Smooth muscle cell (in vitro differentiated cells): ENCODE data around the gene RAB33B. TPM values are rescaled to one million over a fixed set of nuclear protein-coding genes. Genes with fewer than 3 reads are reported as not detected.

Experiments used
- DNase-seq: peaks from one replicate; lab custom pipeline; 2025; ENCODE audit not compliant: unreplicated experiment; lab: John Stamatoyannopoulos, UW
- H2AFZ ChIP-seq: fragments of 200-600 bp; sonication (generic); 2 replicates; pipeline ENCODE4 v1.6.0; 2016; ENCODE audit warnings: antibody characterized with exemption, low read depth, mild to moderate bottlenecking
- H3F3A ChIP-seq: fragments of 200-600 bp; sonication (generic); 2 replicates; pipeline ENCODE4 v1.6.0; 2017; ENCODE audit warnings: antibody characterized with exemption, low read depth
- H3K27ac ChIP-seq: fragments of 200-600 bp; sonication (generic); 2 replicates; pipeline ENCODE4 v1.5.1; 2016; ENCODE audit warnings: low read depth, mild to moderate bottlenecking
- H3K27me3 ChIP-seq: fragments of 200-600 bp; sonication (generic); 2 replicates; pipeline ENCODE4 v1.6.1; 2016; ENCODE audit warnings: low read depth, mild to moderate bottlenecking
- H3K36me3 ChIP-seq: fragments of 200-600 bp; sonication (generic); 2 replicates; pipeline ENCODE4 v1.5.1; 2016; ENCODE audit warnings: low read depth
- H3K4me1 ChIP-seq: fragments of 200-600 bp; sonication (generic); 2 replicates; pipeline ENCODE4 v1.5.1; 2016; ENCODE audit warnings: low read depth
- H3K4me2 ChIP-seq: fragments of 200-600 bp; sonication (generic); 2 replicates; pipeline ENCODE4 v1.6.0; 2016; ENCODE audit warnings: mild to moderate bottlenecking
- H3K4me3 ChIP-seq: fragments of 200-600 bp; sonication (generic); 2 replicates; pipeline ENCODE4 v1.5.1; 2016; ENCODE audit warnings: mild to moderate bottlenecking
- H3K79me2 ChIP-seq: fragments of 200-600 bp; sonication (generic); 2 replicates; pipeline ENCODE4 v1.6.0; 2016; ENCODE audit warnings: low read depth, mild to moderate bottlenecking
- H3K9ac ChIP-seq: fragments of 200-600 bp; sonication (generic); 2 replicates; pipeline ENCODE4 v1.6.0; 2016; ENCODE audit warnings: low read depth
- H3K9me3 ChIP-seq: fragments of 200-600 bp; sonication (generic); replicated peaks from 2 replicates; pipeline ENCODE4 v1.5.1; 2016; ENCODE audit warnings: low read depth
- H4K20me1 ChIP-seq: fragments of 200-600 bp; sonication (generic); 2 replicates; pipeline ENCODE4 v1.6.0; 2016; ENCODE audit warnings: low read depth
- whole genome bisulfite sequencing: methylation state at CpG from one replicate; pipeline ENCODE4 v1.1.7; 2016; ENCODE audit warnings: low lambda C conversion rate; 5-methylcytosine and 5-hydroxymethylcytosine counted together
- polyA plus RNA-seq: library from polyadenylated mRNA; unstranded; fragments of >200 nt; fragmentation: Nextera tagmentation; extraction: Ambion mirVana; gene quantifications from 2 replicates; pipeline ENCODE4 v1.2.1, GENCODE V29; 2016
- total RNA-seq: library from RNA; depleted of rRNA; stranded (reverse); fragments of >200 nt; gene quantifications from 2 replicates; pipeline ENCODE4 v1.2.3, GENCODE V29; 2014
- TF ChIP-seq, protein P1 (sequence below): fragments of 200-600 bp; sonication (generic); IDR thresholded peaks from 2 replicates; pipeline ENCODE4 v1.5.1; 2017; ENCODE audit warnings: borderline replicate concordance, mild to moderate bottlenecking, antibody characterized with exemption; ENCODE audit not compliant: insufficient read depth, poor library complexity, severe bottlenecking

Gene RAB33B
- total and polyA plus RNA-seq, 2 experiments from 2014 or later: 6.3 to 15.8 TPM

DNA sequence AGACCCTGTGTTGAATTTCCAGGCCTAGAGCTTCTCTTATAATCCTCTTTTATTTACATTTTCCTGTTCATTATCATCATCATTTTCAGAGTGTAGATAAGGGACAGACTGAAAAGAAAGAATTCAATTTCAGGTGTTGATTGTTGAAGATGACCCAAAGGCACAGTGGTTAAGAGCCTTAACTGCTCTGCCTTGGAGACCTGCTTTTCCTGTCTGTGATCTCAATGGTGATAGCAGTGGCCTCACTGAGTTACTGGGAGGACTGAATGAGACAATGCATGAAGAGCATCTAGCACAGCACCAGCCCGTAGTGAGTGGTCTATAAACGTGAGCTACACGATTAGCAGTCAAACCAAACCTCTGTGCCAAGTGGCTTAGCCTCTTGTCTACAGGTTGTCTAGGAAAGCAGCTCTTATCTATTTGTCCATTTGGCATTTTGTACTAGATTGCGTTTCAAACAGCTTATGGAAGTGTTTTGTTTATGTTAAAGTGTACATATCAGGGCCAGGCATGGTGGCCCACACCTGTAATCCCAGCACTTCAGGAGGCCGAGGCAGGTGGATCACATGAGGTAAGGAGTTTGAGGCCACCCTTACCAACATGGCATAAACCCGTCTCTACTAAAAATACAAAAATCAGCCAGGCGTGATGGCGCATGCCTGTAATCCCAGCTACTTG is 60.6 kb downstream of the RAB33B start:
- Histone ChIP-seq H3K27ac (no peak overlapping the region), H2AFZ (no peak overlapping the region), H3K4me3 (no peak overlapping the region), H3K9me3 (no peaks in the 10 kb centered on the region), H3K4me1 (no peaks in the 10 kb centered on the region), H3F3A (no peaks in the 10 kb centered on the region), H4K20me1 (no peaks in the 10 kb centered on the region), H3K79me2 (no peaks in the 10 kb centered on the region), H3K27me3 (no peaks in the 10 kb centered on the region), H3K9ac (no peak overlapping the region), H3K4me2 (no peak overlapping the region), H3K36me3 (peaks cover 14% of the 10 kb centered on the region)
- no peak for DNase-seq
- 87% methylated on average over 8 of the region's 8 CpGs for WGBS
- TF ChIP-seq, protein P1, sequence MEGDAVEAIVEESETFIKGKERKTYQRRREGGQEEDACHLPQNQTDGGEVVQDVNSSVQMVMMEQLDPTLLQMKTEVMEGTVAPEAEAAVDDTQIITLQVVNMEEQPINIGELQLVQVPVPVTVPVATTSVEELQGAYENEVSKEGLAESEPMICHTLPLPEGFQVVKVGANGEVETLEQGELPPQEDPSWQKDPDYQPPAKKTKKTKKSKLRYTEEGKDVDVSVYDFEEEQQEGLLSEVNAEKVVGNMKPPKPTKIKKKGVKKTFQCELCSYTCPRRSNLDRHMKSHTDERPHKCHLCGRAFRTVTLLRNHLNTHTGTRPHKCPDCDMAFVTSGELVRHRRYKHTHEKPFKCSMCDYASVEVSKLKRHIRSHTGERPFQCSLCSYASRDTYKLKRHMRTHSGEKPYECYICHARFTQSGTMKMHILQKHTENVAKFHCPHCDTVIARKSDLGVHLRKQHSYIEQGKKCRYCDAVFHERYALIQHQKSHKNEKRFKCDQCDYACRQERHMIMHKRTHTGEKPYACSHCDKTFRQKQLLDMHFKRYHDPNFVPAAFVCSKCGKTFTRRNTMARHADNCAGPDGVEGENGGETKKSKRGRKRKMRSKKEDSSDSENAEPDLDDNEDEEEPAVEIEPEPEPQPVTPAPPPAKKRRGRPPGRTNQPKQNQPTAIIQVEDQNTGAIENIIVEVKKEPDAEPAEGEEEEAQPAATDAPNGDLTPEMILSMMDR: no peak

- H3K4me2 ChIP-seq: no peak overlapping the region
- 87% methylated on average over 4 of the region's 4 CpGs for WGBS
- H4K20me1 ChIP-seq: no peaks in the 10 kb centered on the region
- no peak overlapping the region for H2AFZ ChIP-seq
- no peak overlapping the region for H3K9ac ChIP-seq
- H3K4me3 ChIP-seq: no peak overlapping the region
- H3K27ac ChIP-seq: no peak overlapping the region
- H3K9me3 ChIP-seq: no peaks in the 10 kb centered on the region
- no peaks in the 10 kb centered on the region for H3K4me1 ChIP-seq
- peaks cover 11% of the 10 kb centered on the region for H3K36me3 ChIP-seq
- DNase-seq: no peak
- TF ChIP-seq, protein P1: no peak
- H3K79me2 ChIP-seq: no peaks in the 10 kb centered on the region
- no peaks in the 10 kb centered on the region for H3K27me3 ChIP-seq
- no peaks in the 10 kb centered on the region for H3F3A ChIP-seq
Observed at GRCh38 chr4:139515531-139515958, 61.6 kb downstream of the RAB33B start.

DNA sequence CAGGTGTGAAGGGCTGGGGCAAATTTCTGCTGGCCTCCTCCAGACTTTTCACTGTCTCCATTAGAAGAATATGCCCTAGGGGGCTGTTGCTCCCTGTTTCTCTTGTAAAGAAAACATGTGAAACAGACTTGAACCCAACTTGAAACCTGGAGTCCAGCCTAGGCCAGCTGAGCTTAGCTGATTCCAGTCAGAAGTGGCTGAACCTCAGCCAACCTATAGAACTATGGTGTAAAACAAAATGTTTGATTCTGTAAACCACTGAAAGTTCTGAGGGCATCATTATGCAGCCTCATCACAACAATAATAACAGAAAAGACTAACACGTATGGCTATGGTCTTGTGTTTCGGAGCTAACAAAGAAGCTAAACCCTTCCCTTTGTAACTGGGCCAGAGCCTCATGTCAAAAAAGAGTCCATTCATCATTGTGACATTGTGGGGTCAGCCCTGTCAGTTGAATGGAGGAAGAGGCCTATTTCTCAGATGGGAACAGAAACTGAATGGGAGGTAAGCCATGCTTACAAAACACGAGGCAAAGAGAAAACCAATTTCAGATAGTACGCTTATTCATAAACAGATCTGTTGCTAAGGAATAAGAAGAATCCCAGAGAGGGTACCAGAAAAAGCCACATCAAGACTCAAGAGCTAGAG is 68.0 kb downstream of the RAB33B start:
- H3F3A ChIP-seq: no peaks in the 10 kb centered on the region
- 96% methylated on average over 4 of the region's 4 CpGs for WGBS
- no peaks in the 10 kb centered on the region for H3K79me2 ChIP-seq
- no peak overlapping the region for H3K4me3 ChIP-seq
- DNase-seq: no peak
- H3K4me2 ChIP-seq: no peak overlapping the region
- no peak overlapping the region for H3K9ac ChIP-seq
- no peak overlapping the region for H3K27ac ChIP-seq
- no peaks in the 10 kb centered on the region for H3K9me3 ChIP-seq
- TF ChIP-seq, protein P1: no peak
- H3K36me3 ChIP-seq: peaks cover 4% of the 10 kb centered on the region
- no peaks in the 10 kb centered on the region for H3K27me3 ChIP-seq
- no peak overlapping the region for H2AFZ ChIP-seq
- H4K20me1 ChIP-seq: no peaks in the 10 kb centered on the region
- H3K4me1 ChIP-seq: no peaks in the 10 kb centered on the region
